GM23338 (cell line): ENCODE results near the gene MPO.

Source experiments
- EZH2phosphoT487 ChIP-seq: fragments of 200-600 bp; sonication (generic); IDR thresholded peaks from one replicate; pipeline ENCODE4 v1.8.1; 2018; ENCODE audit warnings: antibody characterized with exemption; ENCODE audit not compliant: unreplicated experiment
- TF ChIP-seq, protein P1 (sequence below), 2 experiments: fragments of 200-600 bp in 1 of 2; sonication (generic) in 1 of 2; conservative IDR thresholded peaks; 2 replicates each; pipeline versions ENCODE4 v1.5.1 to v1.6.1; 2016 to 2017; ENCODE audit warnings: antibody characterized with exemption in 2 of 2, low read depth in 2 of 2, mild to moderate bottlenecking in 2 of 2, moderate library complexity in 1 of 2

DNA sequence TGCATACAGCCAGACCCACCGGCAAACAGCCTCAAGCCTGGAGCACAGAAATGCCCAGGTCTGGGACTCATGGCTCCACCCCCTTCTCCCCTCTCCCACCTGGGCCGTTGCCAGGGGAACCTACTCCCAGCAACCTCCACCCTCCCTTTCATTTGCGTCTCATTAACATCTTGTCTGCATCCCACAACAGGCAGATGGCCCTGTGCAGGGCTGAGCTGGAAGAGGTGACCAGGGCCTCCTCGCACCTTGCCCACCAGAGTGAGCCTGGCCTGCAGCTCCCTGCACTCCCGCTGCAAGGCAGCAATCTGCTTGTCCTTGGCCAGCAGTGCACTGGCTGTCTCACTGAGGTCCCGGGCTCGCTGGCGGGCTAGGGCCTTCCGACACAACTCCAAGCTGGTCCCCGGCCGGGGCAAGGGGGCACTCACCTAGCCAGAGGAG lies 44.6 kb upstream of the MPO start:
- TF ChIP-seq, protein P1, sequence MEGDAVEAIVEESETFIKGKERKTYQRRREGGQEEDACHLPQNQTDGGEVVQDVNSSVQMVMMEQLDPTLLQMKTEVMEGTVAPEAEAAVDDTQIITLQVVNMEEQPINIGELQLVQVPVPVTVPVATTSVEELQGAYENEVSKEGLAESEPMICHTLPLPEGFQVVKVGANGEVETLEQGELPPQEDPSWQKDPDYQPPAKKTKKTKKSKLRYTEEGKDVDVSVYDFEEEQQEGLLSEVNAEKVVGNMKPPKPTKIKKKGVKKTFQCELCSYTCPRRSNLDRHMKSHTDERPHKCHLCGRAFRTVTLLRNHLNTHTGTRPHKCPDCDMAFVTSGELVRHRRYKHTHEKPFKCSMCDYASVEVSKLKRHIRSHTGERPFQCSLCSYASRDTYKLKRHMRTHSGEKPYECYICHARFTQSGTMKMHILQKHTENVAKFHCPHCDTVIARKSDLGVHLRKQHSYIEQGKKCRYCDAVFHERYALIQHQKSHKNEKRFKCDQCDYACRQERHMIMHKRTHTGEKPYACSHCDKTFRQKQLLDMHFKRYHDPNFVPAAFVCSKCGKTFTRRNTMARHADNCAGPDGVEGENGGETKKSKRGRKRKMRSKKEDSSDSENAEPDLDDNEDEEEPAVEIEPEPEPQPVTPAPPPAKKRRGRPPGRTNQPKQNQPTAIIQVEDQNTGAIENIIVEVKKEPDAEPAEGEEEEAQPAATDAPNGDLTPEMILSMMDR (conservative IDR thresholded peaks at IDR 0.05; ENCODE audit: low read depth in 2 of 2): no peak
- TF ChIP-seq EZH2phosphoT487: no peak
